Measurements from ENCODE around the gene OR2V2.
"Not testable (repeated sequence)": the region's sequence is repeated elsewhere in the genome, so short reads cannot be mapped to it uniquely, and the experiment has no call there.

DNA sequence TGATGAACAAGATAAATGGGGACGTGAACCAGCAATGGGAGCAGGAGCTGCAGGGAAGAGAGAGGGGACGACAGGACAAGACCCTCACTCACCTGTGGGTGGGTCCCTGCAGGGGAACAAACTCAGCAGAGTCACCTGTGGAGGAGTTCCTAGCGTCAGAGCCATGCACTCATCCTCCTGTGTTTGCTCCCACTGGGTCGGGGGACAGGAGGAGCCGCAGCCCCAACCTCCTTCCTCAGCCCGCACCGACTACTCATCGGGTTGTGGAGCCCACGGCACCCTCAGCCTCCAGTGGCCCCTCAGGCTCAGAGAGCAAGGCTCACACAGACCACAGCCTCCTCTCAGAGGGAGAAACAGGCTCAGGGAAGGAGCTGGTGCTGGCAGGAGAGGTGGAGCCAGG, 17.3 kb upstream of the OR2V2 start:
- TF ChIP-seq, protein P1, sequence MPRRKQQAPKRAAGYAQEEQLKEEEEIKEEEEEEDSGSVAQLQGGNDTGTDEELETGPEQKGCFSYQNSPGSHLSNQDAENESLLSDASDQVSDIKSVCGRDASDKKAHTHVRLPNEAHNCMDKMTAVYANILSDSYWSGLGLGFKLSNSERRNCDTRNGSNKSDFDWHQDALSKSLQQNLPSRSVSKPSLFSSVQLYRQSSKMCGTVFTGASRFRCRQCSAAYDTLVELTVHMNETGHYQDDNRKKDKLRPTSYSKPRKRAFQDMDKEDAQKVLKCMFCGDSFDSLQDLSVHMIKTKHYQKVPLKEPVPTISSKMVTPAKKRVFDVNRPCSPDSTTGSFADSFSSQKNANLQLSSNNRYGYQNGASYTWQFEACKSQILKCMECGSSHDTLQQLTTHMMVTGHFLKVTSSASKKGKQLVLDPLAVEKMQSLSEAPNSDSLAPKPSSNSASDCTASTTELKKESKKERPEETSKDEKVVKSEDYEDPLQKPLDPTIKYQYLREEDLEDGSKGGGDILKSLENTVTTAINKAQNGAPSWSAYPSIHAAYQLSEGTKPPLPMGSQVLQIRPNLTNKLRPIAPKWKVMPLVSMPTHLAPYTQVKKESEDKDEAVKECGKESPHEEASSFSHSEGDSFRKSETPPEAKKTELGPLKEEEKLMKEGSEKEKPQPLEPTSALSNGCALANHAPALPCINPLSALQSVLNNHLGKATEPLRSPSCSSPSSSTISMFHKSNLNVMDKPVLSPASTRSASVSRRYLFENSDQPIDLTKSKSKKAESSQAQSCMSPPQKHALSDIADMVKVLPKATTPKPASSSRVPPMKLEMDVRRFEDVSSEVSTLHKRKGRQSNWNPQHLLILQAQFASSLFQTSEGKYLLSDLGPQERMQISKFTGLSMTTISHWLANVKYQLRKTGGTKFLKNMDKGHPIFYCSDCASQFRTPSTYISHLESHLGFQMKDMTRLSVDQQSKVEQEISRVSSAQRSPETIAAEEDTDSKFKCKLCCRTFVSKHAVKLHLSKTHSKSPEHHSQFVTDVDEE (CRISPR knock-in tag; IDR thresholded peaks at IDR 0.05): not testable (repeated sequence)
- not testable (repeated sequence) for TF ChIP-seq PPARA (CRISPR knock-in tag; IDR thresholded peaks at IDR 0.05; ENCODE audit: borderline replicate concordance); RARB (CRISPR knock-in tag; IDR thresholded peaks at IDR 0.05); TCF4 (CRISPR knock-in tag; IDR thresholded peaks at IDR 0.05; ENCODE audit: borderline replicate concordance); ARNTL (CRISPR knock-in tag; IDR thresholded peaks at IDR 0.05; ENCODE audit: borderline replicate concordance, low read depth); ZFP30 (CRISPR knock-in tag; IDR thresholded peaks at IDR 0.05); BACH2 (CRISPR knock-in tag; IDR thresholded peaks at IDR 0.05; ENCODE audit: borderline replicate concordance); ZC3H10 (CRISPR knock-in tag; IDR thresholded peaks at IDR 0.05); TOX (CRISPR knock-in tag; IDR thresholded peaks at IDR 0.05; ENCODE audit: borderline replicate concordance); ESRRG (CRISPR knock-in tag; IDR thresholded peaks at IDR 0.05); CREB5 (CRISPR knock-in tag; IDR thresholded peaks at IDR 0.05; ENCODE audit: low read depth); OSR1 (CRISPR knock-in tag; IDR thresholded peaks at IDR 0.05)
- TF ChIP-seq, protein P2, sequence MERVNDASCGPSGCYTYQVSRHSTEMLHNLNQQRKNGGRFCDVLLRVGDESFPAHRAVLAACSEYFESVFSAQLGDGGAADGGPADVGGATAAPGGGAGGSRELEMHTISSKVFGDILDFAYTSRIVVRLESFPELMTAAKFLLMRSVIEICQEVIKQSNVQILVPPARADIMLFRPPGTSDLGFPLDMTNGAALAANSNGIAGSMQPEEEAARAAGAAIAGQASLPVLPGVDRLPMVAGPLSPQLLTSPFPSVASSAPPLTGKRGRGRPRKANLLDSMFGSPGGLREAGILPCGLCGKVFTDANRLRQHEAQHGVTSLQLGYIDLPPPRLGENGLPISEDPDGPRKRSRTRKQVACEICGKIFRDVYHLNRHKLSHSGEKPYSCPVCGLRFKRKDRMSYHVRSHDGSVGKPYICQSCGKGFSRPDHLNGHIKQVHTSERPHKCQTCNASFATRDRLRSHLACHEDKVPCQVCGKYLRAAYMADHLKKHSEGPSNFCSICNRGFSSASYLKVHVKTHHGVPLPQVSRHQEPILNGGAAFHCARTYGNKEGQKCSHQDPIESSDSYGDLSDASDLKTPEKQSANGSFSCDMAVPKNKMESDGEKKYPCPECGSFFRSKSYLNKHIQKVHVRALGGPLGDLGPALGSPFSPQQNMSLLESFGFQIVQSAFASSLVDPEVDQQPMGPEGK (CRISPR knock-in tag; IDR thresholded peaks at IDR 0.05; ENCODE audit: borderline replicate concordance): not testable (repeated sequence)
